ENCODE results near the gene LAPTM5.

LAPTM5 gene

DNA sequence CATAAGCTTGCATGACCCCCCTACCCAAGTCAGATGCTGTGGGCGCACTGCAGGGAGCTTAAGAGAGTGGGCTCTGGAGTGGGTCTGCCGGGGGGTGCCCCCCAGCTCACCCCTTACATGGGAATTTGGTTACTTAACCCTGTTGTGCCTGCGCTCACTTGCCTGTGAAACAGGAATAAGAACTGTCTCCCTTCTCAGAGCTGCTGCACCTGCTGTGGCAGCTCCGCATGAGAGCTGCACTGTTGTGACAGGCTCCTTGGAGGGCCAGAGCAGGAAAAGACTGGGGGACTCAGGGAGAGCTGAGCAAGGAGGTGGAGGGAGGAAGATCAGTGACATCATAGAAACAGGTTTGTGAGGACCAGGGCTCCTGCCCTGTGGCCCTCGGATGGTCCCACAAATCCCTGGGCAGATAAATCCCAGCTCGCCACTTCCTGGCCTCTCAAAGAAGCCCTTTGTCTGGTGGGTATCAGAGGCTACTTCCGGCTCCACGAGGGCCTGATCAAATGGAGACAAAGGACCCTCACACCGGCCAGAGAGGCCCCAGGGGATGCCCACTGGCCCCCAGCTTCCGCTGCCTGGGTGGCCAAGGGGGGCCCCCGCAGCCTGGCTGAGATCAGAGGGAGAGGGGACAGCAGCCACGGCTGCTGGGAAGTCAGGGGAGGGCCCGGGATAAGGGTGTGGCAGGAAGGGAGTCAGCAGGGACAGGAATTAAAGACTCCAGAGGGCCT is 28.9 kb upstream of the LAPTM5 start:
- no peak for DNase-seq

DNA sequence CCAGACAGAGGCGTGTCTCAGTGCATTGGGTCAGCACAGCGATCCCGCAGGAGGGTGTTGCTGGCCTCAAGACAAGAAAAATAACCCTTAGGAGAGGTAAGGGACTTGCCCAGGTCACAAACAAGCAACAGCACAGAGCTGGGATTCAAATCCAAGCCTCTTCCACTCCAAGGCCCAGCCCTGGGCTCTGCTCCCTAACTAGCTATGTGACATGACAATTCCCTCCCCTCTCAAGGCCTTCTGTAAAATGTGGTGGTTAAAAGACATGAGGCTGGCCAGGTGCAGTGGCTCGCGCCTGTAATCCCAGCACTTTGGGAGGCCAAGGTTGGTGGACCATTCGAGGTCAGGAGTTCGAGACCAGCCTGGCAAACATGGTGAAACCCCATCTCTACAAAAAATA is 28.1 kb upstream of the LAPTM5 start:
- no peak for DNase-seq

DNA sequence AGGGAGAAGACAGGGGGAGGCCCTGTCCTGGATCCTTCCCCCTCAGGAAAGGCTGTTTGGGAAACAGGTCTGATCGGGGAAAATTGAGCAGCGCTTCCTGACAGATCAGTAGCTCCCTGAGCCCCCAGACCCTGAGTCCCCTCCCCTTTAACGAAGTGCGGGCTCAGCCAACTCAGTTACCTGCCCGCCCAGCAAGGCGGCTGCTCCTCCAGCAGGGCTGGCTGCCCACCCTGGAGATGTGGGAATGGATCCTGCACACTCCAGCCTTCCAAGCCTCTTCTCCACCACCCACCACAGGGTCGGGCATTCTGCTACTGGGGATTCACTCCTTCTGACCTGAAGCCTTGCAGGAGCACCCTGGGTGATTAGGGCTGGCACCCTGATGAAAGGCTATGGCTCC is 27.6 kb upstream of the LAPTM5 start:
- no peak for DNase-seq

DNA sequence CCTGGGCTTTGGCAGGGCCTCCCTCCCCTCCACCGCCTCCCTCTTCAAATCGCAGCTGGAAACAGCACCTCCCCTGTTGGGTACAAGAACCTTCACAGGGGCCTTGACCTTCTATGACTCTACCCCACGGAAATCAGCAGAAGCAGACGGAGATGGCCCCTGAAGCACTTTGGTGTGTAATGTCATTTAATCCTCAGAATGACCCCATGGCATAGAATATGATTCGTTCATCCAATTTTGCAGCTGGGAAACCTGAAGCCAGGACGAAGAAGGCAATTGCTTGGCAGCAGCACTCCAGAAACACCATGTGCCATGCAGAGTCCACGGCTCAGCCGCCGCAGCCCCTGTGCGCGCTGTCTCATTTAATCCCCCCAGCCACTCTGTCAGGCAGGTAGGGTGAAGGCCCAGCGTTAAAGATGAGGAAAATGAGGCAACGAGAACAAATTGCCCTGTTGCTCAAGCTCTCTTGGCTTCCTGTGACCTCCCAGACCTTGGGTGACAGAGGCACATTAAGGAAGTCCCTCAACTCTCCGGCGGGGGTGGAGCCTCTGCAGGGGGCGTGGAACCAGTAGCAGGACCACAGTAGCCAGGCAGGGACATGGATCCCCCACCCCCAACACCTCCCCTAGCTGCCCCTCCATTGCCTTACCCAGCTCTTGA is 25.8 kb upstream of the LAPTM5 start:
- no peak for DNase-seq

DNA sequence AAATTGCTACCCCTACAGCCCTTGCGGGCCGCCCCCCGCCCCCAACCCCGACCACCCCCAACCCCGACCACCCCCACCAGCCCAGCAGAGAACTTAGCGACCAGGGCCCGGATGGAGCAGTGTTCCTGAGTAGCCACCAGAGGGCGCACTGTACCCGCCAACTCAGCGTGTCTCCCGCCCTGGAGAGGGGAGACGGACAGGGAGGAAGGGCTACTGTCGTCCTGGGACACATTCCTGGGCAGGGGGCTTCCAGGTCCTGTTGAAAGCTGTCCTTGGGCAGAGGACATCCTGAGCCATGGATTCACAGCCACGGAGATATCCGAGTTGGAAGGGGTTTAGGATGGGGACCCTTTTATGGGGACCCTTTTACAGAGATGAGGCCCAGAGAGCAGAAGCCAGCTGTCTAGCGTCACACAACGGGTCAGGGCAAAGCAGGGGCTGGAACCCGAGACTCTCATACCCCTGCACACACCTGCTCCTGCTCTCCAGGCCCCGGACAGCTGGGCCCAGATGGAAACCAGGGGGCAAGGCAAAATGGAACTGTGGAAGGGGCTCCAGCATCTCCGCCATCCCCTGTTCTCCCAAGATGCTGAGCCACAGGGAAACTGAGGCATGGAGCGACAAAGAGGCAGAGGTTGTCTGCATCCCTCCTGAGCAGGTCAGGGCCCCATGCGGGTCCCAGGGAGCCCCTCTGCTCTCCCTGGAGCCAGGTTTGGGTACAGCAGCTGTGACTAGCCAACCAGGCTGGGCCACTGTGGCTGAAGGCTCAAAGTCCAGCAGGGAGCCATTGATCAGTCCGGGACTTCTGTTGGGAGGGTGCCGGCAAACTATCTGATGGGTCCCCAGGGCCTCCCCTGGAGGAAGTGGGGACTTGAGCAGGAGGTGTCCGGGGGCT is 25.0 kb upstream of the LAPTM5 start:
- peak; percentile 52 for DNase-seq

DNA sequence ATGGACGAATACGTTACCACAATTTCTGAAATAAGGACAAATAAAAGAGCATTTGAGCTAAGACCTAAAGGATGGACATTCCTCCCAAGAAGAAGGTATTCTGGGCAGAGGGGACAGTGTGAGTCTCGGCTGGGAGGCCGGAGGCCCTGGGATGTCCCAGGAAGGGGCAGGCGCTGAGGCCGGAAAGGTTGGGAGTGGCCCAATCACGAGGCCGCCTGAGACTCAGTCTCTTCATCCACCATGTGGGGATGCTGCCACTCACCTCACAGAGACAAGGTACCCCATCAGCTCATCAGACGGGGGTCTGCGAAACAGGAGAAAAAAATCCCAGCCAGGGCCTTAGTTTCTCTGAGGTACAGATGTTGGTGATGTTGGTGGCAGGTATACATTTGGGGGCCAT is 24.3 kb upstream of the LAPTM5 start:
- no peak for DNase-seq

DNA sequence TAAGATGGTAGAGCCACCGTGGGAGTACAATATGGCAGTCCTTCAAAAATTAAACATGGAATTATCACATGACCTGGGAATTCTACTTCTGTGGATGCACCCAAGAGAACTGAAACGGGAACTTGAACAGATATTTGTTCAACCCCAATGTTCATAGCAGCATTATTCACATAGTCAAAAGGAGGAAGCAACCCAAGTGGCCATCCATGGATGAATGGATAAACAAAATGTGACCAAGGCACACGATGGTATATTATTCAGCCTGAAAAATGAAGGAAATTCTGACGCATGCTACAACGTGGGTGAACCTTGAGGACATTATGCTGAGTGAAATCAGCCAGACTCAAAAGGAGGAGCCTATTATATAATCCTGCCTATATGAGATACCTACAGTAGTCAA is 22.8 kb upstream of the LAPTM5 start:
- no peak for DNase-seq

DNA sequence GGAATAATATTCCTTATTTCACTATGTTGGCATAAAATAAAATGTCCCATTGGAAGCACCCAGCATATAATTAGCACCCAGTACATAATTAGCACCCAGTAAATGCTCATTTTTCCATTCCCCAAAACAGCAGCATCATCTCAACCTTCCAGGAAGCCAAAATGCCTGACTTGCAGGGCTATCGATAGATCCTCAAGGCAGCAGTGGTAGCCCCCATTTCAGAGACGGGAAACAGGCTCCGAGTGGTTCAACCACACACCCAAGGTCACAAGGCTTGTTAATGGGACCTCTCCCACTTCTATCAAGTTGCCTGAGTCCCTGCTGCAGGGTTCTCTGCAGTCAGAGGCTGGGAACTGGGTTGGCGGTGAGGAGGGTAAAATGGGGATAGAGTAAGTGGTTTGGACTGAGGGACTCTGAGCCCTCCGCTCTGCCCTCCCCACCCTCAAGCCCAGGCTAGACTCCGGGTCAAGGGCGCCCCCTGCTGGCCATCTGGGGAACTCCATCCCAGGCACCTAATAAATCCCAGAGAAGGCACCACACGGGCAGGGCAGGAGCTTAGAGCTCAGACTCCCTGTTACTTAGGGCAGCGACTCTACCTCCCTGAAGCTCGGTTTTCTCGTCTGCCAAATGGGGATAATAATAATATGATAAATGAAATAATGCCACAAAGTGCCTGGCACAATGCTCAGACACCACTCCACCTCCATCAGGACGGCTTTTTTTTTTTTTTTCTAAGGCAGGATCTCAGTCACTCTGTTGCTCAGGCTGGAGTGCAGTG is 21.9 kb upstream of the LAPTM5 start:
- DNase-seq: peak; percentile 65

DNA sequence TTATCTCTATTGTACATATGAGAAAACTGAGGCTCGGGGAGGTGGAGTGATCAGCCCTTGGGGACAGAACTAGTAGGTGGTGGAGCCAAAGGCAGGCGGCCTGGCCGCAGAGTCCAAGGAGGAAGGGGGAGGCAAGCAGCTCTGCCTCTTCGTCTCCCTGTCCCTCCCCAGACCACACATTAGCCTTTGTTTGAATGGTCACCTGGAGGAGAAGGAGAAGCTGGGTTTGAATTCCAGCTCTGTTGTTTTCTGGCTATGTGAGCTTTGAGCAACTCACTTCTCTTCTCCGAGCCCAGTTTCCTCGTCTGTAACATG is 21.4 kb upstream of the LAPTM5 start:
- DNase-seq: no peak

DNA sequence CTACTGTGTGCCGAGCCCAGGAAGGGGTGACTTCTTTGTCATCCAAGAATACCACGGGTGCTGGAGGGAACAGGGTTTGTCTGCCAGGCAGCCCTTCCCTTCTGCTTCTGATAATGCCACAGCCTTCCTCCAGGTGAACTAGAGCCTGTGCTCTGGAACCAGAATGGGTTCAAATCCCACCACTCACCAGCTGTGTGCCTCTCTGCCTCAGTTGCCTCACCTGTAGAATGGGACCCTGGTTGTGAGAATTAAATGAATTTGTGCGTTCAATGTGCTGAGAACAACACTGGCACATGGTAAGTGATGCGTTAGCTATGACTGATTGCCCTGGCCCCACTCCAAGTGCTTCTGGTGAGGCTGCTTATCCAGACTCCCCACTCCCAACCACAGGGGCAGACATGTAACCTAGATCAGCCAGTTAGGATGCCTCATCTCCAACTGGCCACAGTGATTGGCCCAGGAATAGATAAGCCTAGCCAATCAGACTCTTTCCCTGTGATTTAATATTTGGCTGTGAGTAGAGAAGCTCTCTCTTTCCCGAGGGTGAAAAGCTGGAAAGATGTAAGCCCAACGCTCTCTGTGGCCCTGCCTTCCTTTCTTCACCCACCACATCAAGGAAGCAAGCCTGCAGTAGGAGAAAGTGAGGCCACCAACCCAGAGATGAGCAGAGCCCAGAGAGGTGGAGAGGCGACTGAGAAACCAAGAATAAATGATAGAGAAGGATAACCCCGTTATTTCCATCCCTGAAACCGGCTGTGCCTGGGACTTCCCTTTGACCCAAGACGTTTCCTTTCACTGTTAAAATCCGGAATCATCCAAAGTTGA is 20.8 kb upstream of the LAPTM5 start:
- DNase-seq: peak; percentile 83

DNA sequence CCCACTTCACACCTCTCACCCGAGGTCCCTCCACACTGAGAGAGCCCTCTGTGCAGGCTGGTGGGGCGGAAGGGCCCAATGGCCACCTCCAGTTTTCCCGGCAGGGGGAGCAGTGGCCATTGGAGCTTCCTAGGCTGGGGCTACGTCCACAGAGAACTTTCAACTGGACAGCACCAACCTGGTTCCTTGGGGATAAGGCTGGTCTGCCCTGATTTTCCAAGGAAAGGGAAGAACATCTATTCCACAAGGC is 20.3 kb upstream of the LAPTM5 start:
- no peak for DNase-seq

DNA sequence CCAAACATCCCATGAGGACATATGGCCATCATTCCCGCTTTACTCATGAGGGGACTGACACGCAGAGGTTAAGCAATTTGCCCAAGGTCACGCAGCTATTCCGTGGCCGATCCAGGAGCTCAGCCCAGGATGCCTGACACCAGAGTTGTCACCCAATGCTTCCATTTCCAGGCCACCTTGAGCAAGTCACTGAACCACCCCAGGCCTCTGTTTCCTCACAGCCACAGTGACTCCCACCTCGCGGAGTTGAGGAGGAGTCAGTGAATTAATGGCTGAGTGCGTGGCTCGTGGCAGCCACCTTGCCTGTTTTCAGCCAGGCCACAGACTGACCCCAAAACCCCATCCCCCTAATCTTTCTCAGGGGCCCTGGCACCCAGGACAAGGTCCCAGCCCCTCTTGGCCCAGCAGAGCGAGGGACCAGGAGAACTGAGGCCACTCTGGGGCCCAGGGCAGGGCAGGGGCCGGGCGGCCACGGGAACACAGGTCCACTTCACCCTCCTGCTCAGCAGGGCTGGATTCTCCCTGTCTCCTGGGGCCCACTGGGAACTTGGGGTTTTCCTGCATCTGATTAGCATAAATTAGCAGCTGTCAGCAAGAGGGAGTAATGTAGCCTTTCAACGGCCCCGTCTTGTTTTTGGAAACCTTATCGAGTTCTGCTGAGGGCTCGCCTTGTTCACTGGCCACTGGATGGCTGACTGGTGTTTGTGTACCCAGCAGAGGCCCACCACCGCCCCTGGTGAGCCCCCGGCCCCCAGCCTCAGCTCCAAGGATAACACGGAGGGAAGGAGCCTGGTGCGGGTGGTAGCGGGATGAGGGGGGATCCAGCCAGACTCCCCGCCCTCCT is 19.7 kb upstream of the LAPTM5 start:
- no peak for DNase-seq

DNA sequence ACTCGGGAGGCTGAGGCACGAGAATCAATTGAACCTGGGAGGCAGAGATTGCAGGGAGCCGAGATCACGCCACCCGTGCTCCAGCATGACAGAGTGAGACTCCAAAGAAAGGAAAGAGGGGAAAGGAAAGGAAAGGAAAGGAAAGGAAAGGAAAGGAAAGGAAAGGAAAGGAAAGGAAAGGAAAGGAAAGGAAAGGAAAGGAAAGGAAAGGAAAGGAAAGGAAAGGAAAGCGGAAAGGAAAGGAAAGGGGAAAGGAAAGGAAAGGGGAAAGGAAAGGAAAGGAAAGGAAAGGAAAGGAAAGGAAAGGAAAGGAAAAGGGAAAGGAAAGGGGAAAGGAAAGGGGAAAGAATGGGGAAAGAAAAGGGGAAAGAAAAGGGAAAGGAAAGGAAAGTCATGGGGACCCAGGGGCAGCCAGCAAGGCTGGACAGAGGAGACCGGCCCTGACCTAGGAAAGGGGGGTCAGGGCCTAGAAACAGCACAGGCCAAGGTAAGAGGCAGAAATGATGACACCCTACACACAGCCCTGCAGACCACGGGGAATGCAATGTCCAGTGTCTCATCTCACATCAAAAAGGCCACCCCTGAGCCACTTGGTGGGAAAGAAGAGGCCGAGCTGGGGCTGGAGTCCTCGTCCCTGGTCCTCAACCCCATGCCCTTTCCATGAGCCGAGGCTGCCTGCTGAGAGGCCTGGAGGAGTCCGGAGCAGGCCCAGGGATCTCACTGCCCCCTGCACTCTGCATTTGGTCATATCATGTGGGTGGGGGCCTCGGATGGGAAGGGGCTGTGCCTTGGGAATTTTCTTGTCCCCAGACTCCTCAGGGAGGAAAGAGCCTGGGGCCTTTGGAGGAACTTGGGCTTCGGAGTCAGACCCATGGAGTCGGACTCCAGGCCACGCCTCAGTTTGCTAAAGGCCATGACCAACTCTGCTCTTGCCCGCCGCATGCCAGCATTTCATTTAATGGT is 18.8 kb upstream of the LAPTM5 start:
- DNase-seq: no peak

DNA sequence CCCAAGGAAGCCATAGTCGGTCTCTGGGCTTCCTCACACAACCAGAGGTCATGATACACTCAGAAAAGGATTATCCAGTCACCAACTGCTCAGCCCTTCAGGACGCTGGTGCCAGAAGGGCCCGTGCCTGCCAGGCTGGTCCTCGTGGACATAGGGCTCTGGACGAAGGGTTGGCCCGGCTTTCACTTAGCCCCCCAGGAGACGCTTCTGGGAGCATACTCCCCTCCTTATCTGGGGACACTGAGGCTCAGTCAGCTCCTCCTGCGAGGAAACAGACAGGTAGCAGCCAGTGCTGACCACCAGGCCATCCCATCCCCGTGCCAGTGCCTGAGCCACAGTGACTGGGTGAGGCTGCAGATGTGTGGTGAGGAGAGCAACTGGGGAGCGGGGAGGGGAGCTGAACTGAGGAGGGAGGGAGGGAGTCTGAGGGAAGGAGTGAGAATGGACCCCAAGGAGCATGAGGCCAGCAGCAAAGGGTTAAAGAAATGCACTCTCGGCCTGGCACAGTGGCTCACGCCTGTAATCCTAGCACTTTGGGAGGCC is 17.9 kb upstream of the LAPTM5 start:
- DNase-seq: no peak

DNA sequence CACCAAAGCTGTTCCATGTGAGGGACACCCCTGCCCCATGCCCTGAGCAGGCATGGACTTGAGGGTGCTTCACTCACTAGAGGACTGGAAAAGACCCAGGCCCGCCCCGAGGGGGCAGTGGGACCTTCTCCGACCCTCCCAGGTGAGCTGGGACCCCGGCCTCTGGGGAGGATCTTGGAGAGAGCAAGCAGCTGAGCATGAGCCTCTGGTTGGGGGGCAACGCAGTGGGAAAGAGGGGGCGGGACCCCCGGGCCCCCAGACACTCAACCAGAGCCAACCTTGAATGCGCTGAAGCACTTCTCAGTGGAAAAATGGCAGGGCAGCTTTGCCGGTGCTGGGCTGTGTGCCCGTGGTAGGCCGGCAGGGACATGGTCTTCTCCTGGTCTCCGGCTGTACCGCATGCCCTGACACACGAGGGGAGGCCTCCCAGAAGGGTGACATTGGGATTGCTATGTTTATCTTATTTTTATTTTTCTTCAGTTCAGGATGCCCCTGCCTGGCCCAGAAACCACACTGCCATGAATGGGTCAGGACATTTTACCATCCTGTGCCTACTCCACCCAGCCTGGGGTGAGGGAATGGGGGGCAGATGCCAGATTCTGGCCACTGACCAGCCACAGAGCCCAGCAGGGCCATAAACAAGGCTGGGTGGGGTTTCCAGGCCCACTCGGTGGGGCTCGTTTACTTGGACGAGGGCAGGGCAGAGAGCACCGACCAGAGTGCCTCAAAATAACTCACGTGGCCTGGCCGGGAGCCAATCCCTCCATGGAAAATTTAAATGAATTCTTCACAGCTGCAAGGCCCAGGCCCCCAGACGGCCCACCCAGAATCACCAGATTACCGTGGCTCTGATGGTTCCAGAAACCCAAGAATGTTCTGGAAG is 17.2 kb upstream of the LAPTM5 start:
- no peak for DNase-seq

DNA sequence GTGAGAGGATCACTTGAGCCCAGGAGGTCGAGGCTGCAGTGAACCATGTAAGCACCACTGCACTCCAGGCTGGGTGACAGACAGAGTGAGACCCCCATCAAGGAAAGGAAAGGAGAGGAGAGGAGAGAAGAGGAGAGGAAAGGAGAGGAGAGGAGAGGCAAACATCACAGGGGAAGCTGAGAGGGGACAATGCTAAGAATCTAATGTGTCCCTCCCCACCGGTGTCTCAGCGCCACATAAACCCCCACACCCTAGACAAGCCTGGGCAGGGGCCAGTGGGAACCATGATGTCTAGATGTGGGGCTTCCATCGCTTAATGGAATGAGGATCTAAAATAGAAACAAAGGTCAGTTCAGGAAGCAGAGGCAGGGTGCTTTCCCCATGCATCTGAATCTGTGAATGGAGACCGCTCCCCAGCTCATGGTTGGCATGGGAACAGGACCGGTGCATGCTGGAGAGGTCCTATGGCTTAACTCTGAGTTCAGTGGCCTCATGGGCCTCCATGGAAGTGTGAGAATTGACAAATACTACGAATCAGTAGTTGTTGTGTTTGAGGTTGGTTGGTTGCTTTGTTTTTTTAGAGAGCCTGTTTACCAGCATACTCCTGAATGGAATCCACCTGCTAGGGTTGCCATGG is 16.3 kb upstream of the LAPTM5 start:
- no peak for DNase-seq

DNA sequence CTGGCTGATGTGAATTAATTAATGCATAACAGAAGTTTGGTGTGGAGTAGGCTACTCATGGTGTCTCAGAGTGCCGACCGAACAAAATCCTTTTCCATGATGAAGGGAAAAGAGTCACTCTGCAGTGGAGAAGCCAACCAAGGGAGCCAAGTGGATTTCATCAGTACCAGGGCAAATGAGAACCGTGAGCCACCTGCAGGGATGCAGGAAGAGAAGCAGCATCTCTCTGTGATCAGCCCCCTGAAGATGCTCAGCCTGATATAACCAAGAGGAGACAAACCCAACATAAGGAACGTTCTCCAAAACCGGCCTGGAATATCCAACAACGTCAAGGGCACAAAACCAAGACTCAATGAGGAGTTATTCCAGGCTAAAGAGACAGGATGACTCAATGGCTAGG is 13.4 kb upstream of the LAPTM5 start:
- no peak for DNase-seq

DNA sequence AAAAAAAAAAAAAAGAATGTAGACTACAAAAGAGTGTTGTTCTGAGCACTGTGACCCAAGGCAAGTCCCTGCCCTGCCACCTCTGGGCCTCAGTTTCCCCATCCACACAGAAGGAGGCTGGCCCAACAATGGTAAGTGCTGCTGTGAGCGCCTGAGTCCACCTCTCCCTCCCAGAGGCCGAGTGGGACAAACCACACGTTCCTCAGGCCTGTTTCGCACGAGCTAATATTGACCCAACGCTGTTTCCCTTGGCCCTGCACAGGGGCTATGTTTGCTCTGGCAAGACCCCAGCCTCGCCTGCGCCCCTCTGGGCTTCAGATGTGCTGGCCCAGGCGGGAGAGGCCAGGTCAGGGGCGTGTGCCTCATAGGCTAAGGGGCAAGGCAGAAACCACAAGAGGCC is 12.6 kb upstream of the LAPTM5 start:
- no peak for DNase-seq
